IPS DF 6.9 (cell line): ENCODE results near the gene ANKRD52.
"Not testable (repeated sequence)": the region's sequence is repeated elsewhere in the genome, so short reads cannot be mapped to it uniquely, and the experiment has no call there.

Source experiments
- DNase-seq: peaks from one replicate; pipeline ENCODE4 v3.0.0-alpha.2; 2013; ENCODE audit warnings: low read depth, low spot score
- H3K27ac ChIP-seq: one replicate; pipeline ENCODE4 v1.5.1; 2013; ENCODE audit warnings: low read length, control low read depth
- H3K27me3 ChIP-seq: 2 replicates; pipeline ENCODE4 v1.6.1; 2013; ENCODE audit warnings: mild to moderate bottlenecking, low read length; ENCODE audit not compliant: control insufficient read depth, insufficient read depth
- H3K36me3 ChIP-seq: 2 replicates; pipeline ENCODE4 v1.6.1; 2013; ENCODE audit warnings: low read length; ENCODE audit not compliant: control insufficient read depth, insufficient read depth
- H3K4me1 ChIP-seq: 2 replicates; pipeline ENCODE4 v1.6.1; 2013; ENCODE audit warnings: low read length; ENCODE audit not compliant: control insufficient read depth, insufficient read depth
- H3K4me3 ChIP-seq: 2 replicates; pipeline ENCODE4 v1.5.1; 2013; ENCODE audit warnings: mild to moderate bottlenecking, low read length
- H3K9me3 ChIP-seq: 2 replicates; pipeline ENCODE4 v1.6.1; 2013; ENCODE audit warnings: low read length, inconsistent platforms; ENCODE audit not compliant: control insufficient read depth, insufficient read depth
- WGBS: extraction: QIAGEN DNeasy Blood & Tissue Kit; methylation state at CpG from one replicate; pipeline ENCODE4 v1.1.7; 2013; ENCODE audit warnings: mixed read lengths, missing lambda C conversion rate; ENCODE audit not compliant: insufficient read length, insufficient coverage; 5-methylcytosine and 5-hydroxymethylcytosine counted together

Gene ANKRD52

DNA sequence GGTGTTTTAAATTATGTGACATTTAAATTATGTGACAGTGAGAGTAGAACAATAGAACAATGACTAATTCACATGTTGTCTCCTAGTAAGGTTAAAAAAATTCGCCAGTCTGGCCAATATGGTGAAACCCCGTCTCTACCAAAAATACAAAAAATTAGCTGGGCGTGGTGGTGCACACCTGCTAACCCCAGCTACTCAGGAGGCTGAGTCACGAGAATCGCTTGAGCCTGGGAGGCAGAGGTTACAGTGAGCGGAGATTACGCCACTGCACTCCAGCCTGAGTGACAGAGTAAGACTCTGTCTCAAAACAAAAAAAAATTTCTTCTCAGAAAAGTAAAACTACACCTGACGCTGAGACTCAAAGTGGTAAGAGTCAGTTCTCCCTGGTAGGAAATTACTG is 39.2 kb upstream of the ANKRD52 start:
- 0 out of 2 replicates have a peak, but pooled peaks cover 2% of the 10 kb centered on the region for H3K4me1 ChIP-seq
- DNase-seq, result no peak
- peaks cover 3% of the 10 kb centered on the region; the same call in 1 of the 2 replicates for H3K36me3 ChIP-seq
- H3K27me3 ChIP-seq, result no peaks in the 10 kb centered on the region
- no peak overlapping the region for H3K4me3 ChIP-seq
- H3K27ac ChIP-seq, result no peak overlapping the region
- no CpG with 5 or more reads among the region's 8 CpGs for WGBS
- no peaks in the 10 kb centered on the region for H3K9me3 ChIP-seq

DNA sequence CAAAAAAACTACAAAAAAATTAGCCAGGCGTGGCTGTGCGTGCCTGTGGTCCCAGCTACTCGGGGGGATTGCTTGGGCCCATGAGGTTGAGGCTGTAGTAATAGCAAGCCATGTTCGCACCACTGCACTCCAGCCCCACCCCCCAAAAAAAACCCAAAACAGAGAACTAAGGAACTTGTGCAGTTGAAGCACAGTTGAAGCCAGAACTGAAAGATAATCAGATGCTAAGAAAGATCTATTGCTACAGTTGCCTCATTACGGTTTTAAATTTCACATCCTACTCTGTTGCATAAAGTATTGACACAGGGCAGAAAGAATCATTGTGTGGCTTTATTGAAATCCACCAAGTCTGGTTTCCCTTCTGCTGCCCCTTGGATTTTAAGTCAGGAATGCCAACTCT is 38.1 kb upstream of the ANKRD52 start:
- H3K27me3 ChIP-seq, result no peaks in the 10 kb centered on the region
- no peaks in the 10 kb centered on the region; the same call in 1 of the 2 replicates for H3K36me3 ChIP-seq
- no peak overlapping the region for H3K4me3 ChIP-seq
- H3K9me3 ChIP-seq, result no peaks in the 10 kb centered on the region
- no peak for DNase-seq
- H3K4me1 ChIP-seq, result 0 out of 2 replicates have a peak, but pooled peaks cover 2% of the 10 kb centered on the region
- H3K27ac ChIP-seq, result no peak overlapping the region
- WGBS, result no CpG with 5 or more reads among the region's 5 CpGs

DNA sequence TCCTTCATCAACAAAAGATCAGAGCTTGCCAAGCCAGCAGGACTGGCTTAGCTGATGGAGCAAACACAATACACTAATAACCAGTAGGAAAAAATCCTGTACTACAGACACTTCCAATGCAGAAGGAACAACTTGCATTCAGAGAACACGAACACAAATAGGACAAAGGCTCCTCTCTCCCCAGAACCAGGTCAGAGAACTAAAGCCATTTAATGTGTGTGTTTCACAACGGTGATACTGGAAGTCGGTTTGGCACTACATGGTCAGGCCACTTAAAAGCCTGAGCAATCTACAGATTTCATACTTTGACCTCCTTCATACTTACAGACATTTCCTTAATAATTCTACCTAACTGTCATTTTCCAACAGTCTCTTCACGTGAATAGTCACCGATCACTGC is 35.6 kb upstream of the ANKRD52 start:
- Histone ChIP-seq H3K27me3 (no peaks in the 10 kb centered on the region), H3K27ac (no peak overlapping the region), H3K36me3 (no peaks in the 10 kb centered on the region; the same call in 1 of the 2 replicates), H3K4me1 (no peaks in the 10 kb centered on the region), H3K4me3 (no peak overlapping the region), H3K9me3 (no peaks in the 10 kb centered on the region)
- no peak for DNase-seq
- no CpG with 5 or more reads among the region's 5 CpGs for WGBS

DNA sequence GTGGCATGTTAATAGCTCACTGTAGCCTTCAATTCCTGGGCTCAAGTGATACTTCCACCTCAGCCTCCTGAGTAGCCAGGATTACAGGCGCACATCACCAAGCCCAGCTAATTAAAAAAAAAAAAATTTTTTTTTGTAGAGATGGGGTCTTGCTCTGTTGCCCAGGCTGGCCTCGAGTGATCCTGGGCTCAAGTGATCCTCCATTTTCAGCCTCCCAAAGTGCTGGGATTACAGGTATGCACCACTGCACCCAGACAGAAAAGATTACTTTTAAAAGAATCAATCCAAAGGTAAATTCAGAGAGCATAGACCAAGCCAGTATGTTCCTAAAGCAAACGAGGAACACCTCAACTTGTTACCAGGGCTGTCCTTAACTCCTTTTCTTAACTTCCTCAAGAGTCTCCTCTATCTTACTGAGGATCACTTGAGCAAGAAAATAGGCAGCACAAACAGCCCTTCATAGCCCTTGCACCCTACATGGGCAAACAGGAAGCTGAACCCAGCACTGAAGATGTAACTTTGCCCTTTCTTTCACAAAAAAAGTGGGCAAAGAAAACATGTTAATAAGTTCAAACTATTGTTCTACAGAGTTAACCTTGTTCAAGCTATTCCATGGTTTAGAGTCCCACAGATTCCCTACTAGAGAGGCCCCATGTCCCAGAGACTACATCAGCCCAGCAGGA is 30.7 kb upstream of the ANKRD52 start:
- H3K9me3 ChIP-seq, result no peaks in the 10 kb centered on the region
- no peak overlapping the region for H3K27ac ChIP-seq
- peaks cover 2% of the 10 kb centered on the region; the same call in 1 of the 2 replicates for H3K36me3 ChIP-seq
- no peak overlapping the region for H3K4me3 ChIP-seq
- no peaks in the 10 kb centered on the region for H3K27me3 ChIP-seq
- DNase-seq, result no peak
- no CpG with 5 or more reads among the region's 3 CpGs for WGBS
- H3K4me1 ChIP-seq, result no peaks in the 10 kb centered on the region

DNA sequence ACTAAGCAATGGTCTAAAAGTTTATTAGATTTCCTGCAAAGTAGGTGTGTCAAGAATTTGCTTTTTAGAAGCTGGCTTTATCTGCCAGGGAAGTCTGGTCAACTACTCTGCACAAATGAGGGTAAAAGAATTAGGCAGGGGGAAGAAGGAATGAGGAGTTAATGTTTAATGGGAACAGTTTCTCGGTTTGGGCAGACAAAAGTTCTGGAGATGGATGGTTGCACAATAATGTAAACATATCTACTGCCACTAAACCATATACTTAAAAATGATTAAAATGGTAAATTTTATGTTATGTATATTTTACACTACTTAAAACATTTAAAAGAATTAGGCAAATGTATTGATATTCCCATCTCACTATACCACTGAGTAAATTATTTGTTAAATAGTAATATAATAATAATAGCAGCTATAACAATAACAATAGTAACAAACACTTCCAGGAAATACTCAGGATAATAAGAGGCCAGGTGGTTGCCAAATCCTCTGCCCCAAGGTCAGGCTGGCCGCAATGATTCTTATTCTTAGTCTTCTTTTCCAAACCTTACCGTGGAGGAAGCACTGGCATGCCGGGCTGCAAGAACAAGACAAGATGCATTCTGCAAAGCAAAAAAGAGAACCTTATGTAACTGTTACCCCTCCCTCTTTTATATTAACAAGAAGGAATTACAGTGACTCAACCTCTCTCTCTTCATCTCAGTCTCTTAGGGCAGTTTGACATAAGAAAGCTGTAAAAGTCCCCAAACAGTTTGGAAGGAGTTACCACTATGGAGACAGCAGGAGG is 28.1 kb upstream of the ANKRD52 start:
- H3K4me3 ChIP-seq, result no peak overlapping the region
- H3K36me3 ChIP-seq, result peaks cover 11% of the 10 kb centered on the region; the same call in 1 of the 2 replicates
- no peak overlapping the region for H3K27ac ChIP-seq
- no CpG with 5 or more reads among the region's 4 CpGs for WGBS
- H3K9me3 ChIP-seq, result no peaks in the 10 kb centered on the region
- DNase-seq, result no peak
- H3K4me1 ChIP-seq, result no peaks in the 10 kb centered on the region
- H3K27me3 ChIP-seq, result no peaks in the 10 kb centered on the region

DNA sequence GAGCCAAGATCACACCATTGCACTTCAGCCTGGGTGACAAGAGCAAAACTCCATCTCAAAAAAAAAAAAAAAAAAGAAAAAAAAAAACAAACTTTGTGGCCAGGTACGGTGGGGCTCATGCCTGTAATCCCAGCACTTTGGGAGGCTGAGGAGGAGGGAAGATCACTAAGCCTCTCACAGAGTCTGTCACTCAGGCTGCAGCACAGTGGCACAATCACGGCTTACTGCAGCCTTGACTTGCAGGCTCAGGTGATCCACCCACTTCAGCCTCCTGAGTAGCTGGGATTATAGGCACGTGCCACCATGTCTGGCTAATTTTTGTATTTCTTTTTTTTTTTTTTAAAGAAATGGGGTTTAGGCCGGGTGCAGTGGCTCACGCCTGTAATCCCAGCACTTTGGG is 26.1 kb upstream of the ANKRD52 start:
- H3K36me3 ChIP-seq, result peaks cover 14% of the 10 kb centered on the region; the same call in 1 of the 2 replicates

DNA sequence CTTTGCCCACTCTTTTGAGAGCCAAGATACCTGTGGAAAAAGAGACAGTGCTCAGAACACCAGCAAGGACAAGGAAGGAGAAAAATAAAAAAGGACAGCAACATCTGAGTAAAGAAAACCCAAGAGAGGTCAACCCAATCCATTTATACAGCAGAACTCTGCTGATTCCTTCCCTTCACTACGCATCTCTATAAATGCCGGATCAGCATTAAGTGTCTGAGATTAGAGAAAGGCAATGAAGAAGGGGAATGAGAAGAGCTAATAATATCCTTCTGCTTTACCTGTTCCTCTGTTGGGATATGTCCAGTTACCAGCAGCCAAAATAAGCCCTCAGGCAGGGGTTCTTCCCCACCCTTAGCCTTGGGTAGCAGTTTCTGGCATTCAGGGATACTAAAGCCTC is 24.4 kb upstream of the ANKRD52 start:
- Histone ChIP-seq H3K4me1 (no peaks in the 10 kb centered on the region), H3K27ac (no peak overlapping the region), H3K36me3 (peaks cover 14% of the 10 kb centered on the region; the same call in 1 of the 2 replicates), H3K9me3 (no peaks in the 10 kb centered on the region), H3K4me3 (no peak overlapping the region), H3K27me3 (no peaks in the 10 kb centered on the region)
- no peak for DNase-seq
- no CpG with 5 or more reads among the region's 2 CpGs for WGBS

More for the DNA sequence above, 26.1 kb upstream of the ANKRD52 start:
- DNase-seq, H3K4me3 ChIP-seq, H3K9me3 ChIP-seq, H3K4me1 ChIP-seq, H3K27ac ChIP-seq, H3K27me3 ChIP-seq: not testable (repeated sequence)
- no CpG with 5 or more reads among the region's 5 CpGs for WGBS

DNA sequence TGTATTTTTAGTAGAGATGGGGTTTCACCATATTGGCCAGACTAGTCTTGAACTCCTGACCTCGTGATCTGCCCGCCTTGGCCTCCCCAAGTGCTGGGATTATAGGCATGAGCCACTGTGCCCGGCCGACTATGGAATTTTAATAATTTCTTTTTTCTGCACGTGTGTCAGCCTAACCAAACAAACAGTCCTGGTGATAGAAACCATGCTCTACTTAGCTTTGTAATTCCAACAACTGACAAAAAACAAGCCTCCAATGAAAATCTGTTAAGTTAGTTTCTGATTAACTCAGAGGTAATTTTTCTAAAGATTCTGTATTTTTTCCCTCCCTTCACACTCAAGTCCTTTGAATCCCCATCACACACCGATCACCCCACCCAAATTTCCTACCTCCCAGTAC is 23.8 kb upstream of the ANKRD52 start:
- H3K27ac ChIP-seq, result no peak overlapping the region
- H3K4me3 ChIP-seq, result no peak overlapping the region
- no peak for DNase-seq
- no peaks in the 10 kb centered on the region for H3K4me1 ChIP-seq
- 100% methylated on average over 1 of the region's 6 CpGs for WGBS
- H3K36me3 ChIP-seq, result peaks cover 14% of the 10 kb centered on the region; the same call in 1 of the 2 replicates
- H3K27me3 ChIP-seq, result no peaks in the 10 kb centered on the region
- H3K9me3 ChIP-seq, result no peaks in the 10 kb centered on the region

DNA sequence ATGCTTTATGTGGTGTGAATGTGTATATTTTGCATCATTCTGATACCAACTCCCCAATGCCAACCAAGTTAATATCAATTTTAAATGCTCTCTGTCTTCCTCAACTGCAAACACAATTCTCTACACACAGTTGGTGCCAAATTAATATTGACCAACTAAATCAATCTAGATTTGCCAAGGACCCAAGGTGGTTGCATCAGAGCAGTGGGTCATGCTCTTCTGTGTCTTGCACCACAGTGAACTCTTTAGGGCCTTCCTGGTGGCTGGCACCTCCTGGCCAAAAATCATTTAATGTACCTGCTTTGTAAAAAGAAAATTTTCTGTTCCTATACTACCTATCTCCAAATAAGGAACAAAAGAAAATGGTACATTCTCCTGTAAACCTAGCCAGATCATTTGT is 22.7 kb upstream of the ANKRD52 start:
- Histone ChIP-seq H3K27ac (no peak overlapping the region), H3K27me3 (no peaks in the 10 kb centered on the region), H3K4me1 (no peaks in the 10 kb centered on the region), H3K36me3 (peaks cover 16% of the 10 kb centered on the region), H3K9me3 (no peaks in the 10 kb centered on the region), H3K4me3 (no peak overlapping the region)
- no peak for DNase-seq

DNA sequence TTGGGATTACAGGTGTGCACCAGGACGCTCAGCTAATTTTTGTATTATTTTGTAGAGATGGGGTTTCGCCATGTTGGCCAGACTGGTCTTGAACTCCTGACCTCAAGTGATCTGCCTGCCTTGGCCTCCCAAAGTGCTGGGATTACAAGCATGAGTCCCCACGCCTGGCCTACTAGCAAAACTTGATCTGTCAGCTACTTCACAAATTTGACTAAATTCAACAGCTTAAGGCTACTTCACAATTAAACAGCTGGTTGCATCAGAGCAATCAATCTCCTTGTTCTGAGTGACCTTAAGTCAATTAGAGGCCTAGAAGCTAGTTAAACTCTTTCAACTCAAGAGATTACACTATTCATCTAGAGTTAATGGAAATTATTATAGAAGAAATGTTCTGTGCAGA is 20.7 kb upstream of the ANKRD52 start:
- Histone ChIP-seq H3K27me3 (no peaks in the 10 kb centered on the region), H3K36me3 (peaks cover 29% of the 10 kb centered on the region), H3K4me3 (no peak overlapping the region), H3K27ac (no peak overlapping the region), H3K9me3 (no peaks in the 10 kb centered on the region; the same call in 1 of the 2 replicates), H3K4me1 (no peaks in the 10 kb centered on the region)
- no peak for DNase-seq
- no CpG with 5 or more reads among the region's 3 CpGs for WGBS
